GM12878 (cell line): ENCODE data around the gene EEIG2. TPM values are rescaled to one million over a fixed set of nuclear protein-coding genes. Genes with fewer than 3 reads are reported as not detected.

Experiments used
- ATAC-seq: fragments of 200-7000 bp; cut with Tn5 transposase; 3 replicates; pipeline ENCODE4 v1.9.1; 2020; ENCODE audit warnings: mild to moderate bottlenecking, moderate library complexity
- BruUV-seq: library from RNA; stranded (reverse); fragments of 400-500 nt; replicated peaks from 2 replicates; lab custom pipeline; 2021; lab: Mats Ljungman, UMichigan
- CTCF ChIA-PET: fragments of 300-600 bp; sonication (Branson Sonifier 250); formaldehyde crosslinking; extraction: SDS; loops from one replicate; lab custom pipeline; 2021; ENCODE audit warnings: inconsistent platforms; lab: Yijun Ruan, JAX
- POLR2A ChIA-PET: fragments of 350-600 bp; formaldehyde crosslinking; extraction: SDS; loops from one replicate; lab custom pipeline; 2021; ENCODE audit warnings: inconsistent platforms; lab: Charles Lee
- RAD21 ChIA-PET: fragments of 300-600 bp; sonication (Branson Sonifier 250); formaldehyde crosslinking; loops from one replicate; lab custom pipeline; 2023; ENCODE audit warnings: antibody characterized with exemption; ENCODE audit not compliant: unreplicated experiment; lab: Charles Lee
- SMC1A ChIA-PET: fragments of 300-600 bp; sonication (Branson Sonifier 250); formaldehyde crosslinking; loops from one replicate; lab custom pipeline; 2023; ENCODE audit not compliant: unreplicated experiment, uncharacterized antibody; lab: Charles Lee
- DNase-seq: peaks from one replicate; pipeline ENCODE4 v3.0.0-alpha.2; 2011; ENCODE audit warnings: low read depth, low spot score
- FAIRE-seq: peaks from 3 replicates; lab custom pipeline; 2011; peaks lifted over from hg19 to GRCh38; lab: Jason Lieb, UNC
- H2AFZ ChIP-seq: 2 replicates; pipeline ENCODE4 v1.6.0; 2011; ENCODE audit warnings: low read depth, low read length, control low read depth; ENCODE audit not compliant: control insufficient read depth
- H3K27ac ChIP-seq: 2 replicates; pipeline ENCODE4 v1.5.1; 2011; ENCODE audit warnings: control low read depth; ENCODE audit not compliant: control insufficient read depth, insufficient read depth
- H3K27me3 ChIP-seq, 2 experiments: replicated peaks in 1 of 2; 2 replicates each; pipeline versions ENCODE4 v1.6.0 to v1.6.1; 2011; ENCODE audit warnings: low read length in 1 of 2; ENCODE audit not compliant: control insufficient read depth in 2 of 2, insufficient read depth in 2 of 2
- H3K36me3 ChIP-seq, 2 experiments: 2 replicates each; pipeline ENCODE4 v1.5.1; 2011; ENCODE audit warnings: low read length in 1 of 2; ENCODE audit not compliant: control insufficient read depth in 2 of 2, insufficient read depth in 2 of 2
- H3K4me1 ChIP-seq: 2 replicates; pipeline ENCODE4 v1.6.1; 2011; ENCODE audit warnings: mild to moderate bottlenecking, low read length, moderate library complexity, mixed read lengths; ENCODE audit not compliant: control insufficient read depth, insufficient read depth
- H3K4me2 ChIP-seq: 2 replicates; pipeline ENCODE4 v1.6.0; 2011; ENCODE audit warnings: control low read depth; ENCODE audit not compliant: control insufficient read depth, insufficient read depth
- H3K4me3 ChIP-seq: fragments of 200-600 bp; sonication (generic); 2 replicates; pipeline ENCODE4 v1.5.1; 2016
- H3K79me2 ChIP-seq: 2 replicates; pipeline ENCODE4 v1.6.0; 2011; ENCODE audit warnings: low read length; ENCODE audit not compliant: control insufficient read depth, insufficient read depth
- H3K9ac ChIP-seq: 2 replicates; pipeline ENCODE4 v1.8.0; 2011; ENCODE audit warnings: low read length, control low read depth, mixed read lengths; ENCODE audit not compliant: control insufficient read depth, insufficient read depth
- H3K9me3 ChIP-seq: replicated peaks from 3 replicates; pipeline ENCODE4 v1.5.1; 2011; ENCODE audit warnings: mild to moderate bottlenecking, low read length; ENCODE audit not compliant: control insufficient read depth, insufficient read depth
- H4K20me1 ChIP-seq: 2 replicates; pipeline ENCODE4 v1.6.0; 2011; ENCODE audit not compliant: control insufficient read depth, insufficient read depth
- ASH2L ChIP-seq: fragments of 300-600, 200-600 bp; sonication (generic); IDR thresholded peaks from 2 replicates; pipeline ENCODE4 v1.6.1; 2017; ENCODE audit warnings: low read depth, mild to moderate bottlenecking, borderline replicate concordance
- CEBPZ ChIP-seq: fragments of 150-350 bp; IDR thresholded peaks from 2 replicates; pipeline ENCODE4 v1.6.1; 2016; ENCODE audit warnings: low read depth, low read length
- HCFC1 ChIP-seq: fragments of 150-350 bp; IDR thresholded peaks from 2 replicates; pipeline ENCODE4 v1.6.1; 2014; ENCODE audit warnings: low read length
- MXI1 ChIP-seq: fragments of 150-350 bp; IDR thresholded peaks from 2 replicates; pipeline ENCODE4 v1.6.1; 2011; ENCODE audit warnings: low read depth, mild to moderate bottlenecking, inconsistent platforms, low read length, improper control_type of control experiment
- NBN ChIP-seq: fragments of 450-650 bp; IDR thresholded peaks from 2 replicates; pipeline ENCODE4 v1.6.1; 2016
- NFYA ChIP-seq: IDR thresholded peaks from 2 replicates; pipeline ENCODE4 v1.6.1; 2011; ENCODE audit warnings: low read depth, mild to moderate bottlenecking, low read length, improper control_type of control experiment, borderline replicate concordance
- NR2F1 ChIP-seq: fragments of 450-650 bp; conservative IDR thresholded peaks from 2 replicates; pipeline ENCODE4 v1.6.1; 2017; ENCODE audit warnings: mild to moderate bottlenecking
- SIN3A ChIP-seq: IDR thresholded peaks from 2 replicates; pipeline ENCODE4 v1.6.1; 2012; ENCODE audit warnings: low read depth, low read length, improper control_type of control experiment
- SUPT20H ChIP-seq: IDR thresholded peaks from 2 replicates; pipeline ENCODE4 v1.6.1; 2011; ENCODE audit warnings: low read depth, mild to moderate bottlenecking, low read length, moderate library complexity, borderline replicate concordance; ENCODE audit not compliant: control insufficient read depth
- TCF7 ChIP-seq: IDR thresholded peaks from 2 replicates; pipeline ENCODE4 v1.6.1; 2014; ENCODE audit warnings: antibody characterized with exemption, borderline replicate concordance
- YY1 ChIP-seq: IDR thresholded peaks from 2 replicates; pipeline ENCODE4 v1.6.1; 2011; ENCODE audit warnings: low read depth, mild to moderate bottlenecking, low read length
- ZNF384 ChIP-seq: IDR thresholded peaks from 2 replicates; pipeline ENCODE4 v1.6.1; 2012; ENCODE audit warnings: low read depth, mild to moderate bottlenecking, low read length, improper control_type of control experiment, borderline replicate concordance
- WGBS: methylation state at CpG from one replicate; pipeline ENCODE4 v1.1.6; 2016; ENCODE audit warnings: low lambda C conversion rate; ENCODE audit not compliant: insufficient replicate concordance, insufficient coverage; ENCODE audit errors: missing lambda C conversion rate; 5-methylcytosine and 5-hydroxymethylcytosine counted together
- in situ Hi-C: fragments of 300-500 bp; cut with MboI; formaldehyde crosslinking; loops from 9 replicates; pipeline ENCODE4 v1.14.3; 2018; ENCODE audit warnings: mixed read lengths
- intact Hi-C: fragments of 100-400 bp; cut with micrococcal nuclease; formaldehyde crosslinking; loops from one replicate; pipeline ENCODE4 v1.14.2; 2022; ENCODE audit not compliant: unreplicated experiment
- polyA plus RNA-seq, 11 experiments: library from polyadenylated mRNA; depleted of rRNA in 4 of 11; unstranded in 6 of 11; stranded (reverse) in 5 of 11; fragments of >200 nt; fragmentation: Nextera tagmentation in 4 of 11; fragmentation: Illumina TruSeq in 1 of 11; extraction: Ambion mirVana in 4 of 11; extraction: Trizol in 1 of 11; gene quantifications; 1 replicate in 1 of 11; 2 replicates in 10 of 11; pipeline versions ENCODE4 v1.2.1 to v1.2.3, GENCODE V29; 2011 to 2016; ENCODE audit warnings: inconsistent platforms in 2 of 11, missing spikeins in 2 of 11, low read depth in 1 of 11
- total RNA-seq, 4 experiments: library from RNA; depleted of rRNA in 3 of 4; stranded (reverse); fragments of >200 nt in 3 of 4; fragmentation: Illumina TruSeq in 1 of 4; extraction: Trizol in 1 of 4; gene quantifications; 2 replicates each; pipeline versions ENCODE4 v1.2.1 to v1.2.3, GENCODE V29; 2013 to 2021

EEIG2 gene
- total and polyA plus RNA-seq, 10 of the 15 experiments (the other 5 are each of a cell fraction or from before 2014, with no cell fraction given) = 1.4 to 17.2 (median 9.8) TPM

- Histone ChIP-seq H3K4me1 (peaks cover 35% of the 10 kb centered on the region), H3K36me3 (no peaks in the 10 kb centered on the region), H3K4me3 (no peak overlapping the region), H4K20me1 (no peaks in the 10 kb centered on the region), H3K4me2 (no peak overlapping the region), H2AFZ (no peak overlapping the region), H3K9ac (no peak overlapping the region), H3K9me3 (no peaks in the 10 kb centered on the region), H3K79me2 (no peaks in the 10 kb centered on the region), H3K27ac (no peak overlapping the region)
- CTCF ChIA-PET = no interaction called here
- RAD21 ChIA-PET = no interaction called here
- in situ Hi-C loops = no loop called here
- POLR2A ChIA-PET = no interaction called here
- SMC1A ChIA-PET = interaction anchor here (1.5 to 4.3 kb wide), 2 partner anchors 20 to 42 kb away, joined by 5 to 27 read pairs; no protein-coding TSS in a partner anchor
- no peak for DNase-seq
- no peak for TF ChIP-seq HCFC1
- no peak for TF ChIP-seq TCF7
- TF ChIP-seq MXI1 = no peak
- TF ChIP-seq ASH2L = no peak
- TF ChIP-seq NBN = no peak
- no peak for TF ChIP-seq NFYA
- TF ChIP-seq, all 136 proteins: peak for 0
- BruUV-seq = no TSS peak
- WGBS = 79% methylated on average over 4 of the region's 4 CpGs
- no peak for ATAC-seq
- intact Hi-C loops = no loop called here
- no peaks in the 10 kb centered on the region for H3K27me3 ChIP-seq
- FAIRE-seq = no peak
Observed at GRCh38 chr1:108553905-108554304, 6.0 kb upstream of the EEIG2 start.

- FAIRE-seq (no peak), ATAC-seq (no peak), DNase-seq (no peak)
- CTCF ChIA-PET = no interaction called here
- RAD21 ChIA-PET = no interaction called here
- Histone ChIP-seq H3K36me3 (no peaks in the 10 kb centered on the region), H2AFZ (no peak overlapping the region), H3K79me2 (no peaks in the 10 kb centered on the region), H3K9me3 (no peaks in the 10 kb centered on the region), H3K4me1 (peaks cover 35% of the 10 kb centered on the region), H4K20me1 (no peaks in the 10 kb centered on the region), H3K27ac (no peak overlapping the region), H3K27me3 (no peaks in the 10 kb centered on the region), H3K4me2 (no peak overlapping the region), H3K9ac (no peak overlapping the region), H3K4me3 (no peak overlapping the region)
- in situ Hi-C loops (no loop called here), intact Hi-C loops (loop anchor here (5.0 kb wide), 2 partner anchors 107 to 778 kb away; partner anchors contain the start of gene HENMT1)
- BruUV-seq = no TSS peak
- POLR2A ChIA-PET = no interaction called here
- SMC1A ChIA-PET = interaction anchor here (0.8 to 4.3 kb wide), 3 partner anchors 21 to 42 kb away, joined by 3 to 27 read pairs (median 4); no protein-coding TSS in a partner anchor
- WGBS = 96% methylated on average over 4 of the region's 4 CpGs
- TF ChIP-seq ZNF384 (no peak), SUPT20H (no peak), CEBPZ (no peak), YY1 (no peak), SIN3A (no peak), NR2F1 (no peak)
Observed at GRCh38 chr1:108554682-108555427, 5.0 kb upstream of the EEIG2 start.
